GM12872 (cell line): ENCODE results near the gene FAM117B.

ENCODE experiments used
- CTCF ChIP-seq: IDR thresholded peaks from 3 replicates; pipeline ENCODE4 v1.5.1; 2011; ENCODE audit warnings: low read depth, mild to moderate bottlenecking, low read length, moderate library complexity; ENCODE audit not compliant: insufficient read depth

FAM117B gene

GRCh38 chr2:202764991-202765390 lies 130.2 kb downstream of the FAM117B start:
- no peak for TF ChIP-seq CTCF

GRCh38 chr2:202765436-202765835 lies 130.7 kb downstream of the FAM117B start:
- TF ChIP-seq CTCF, result no peak

GRCh38 chr2:202768273-202768672 lies 133.5 kb downstream of the FAM117B start:
- no peak for TF ChIP-seq CTCF

- no peak for TF ChIP-seq CTCF
Measured at GRCh38 chr2:202769201-202769600, 134.4 kb downstream of the FAM117B start.

- TF ChIP-seq CTCF, result no peak
Measured at GRCh38 chr2:202771336-202771735, 136.6 kb downstream of the FAM117B start.

- TF ChIP-seq CTCF, result no peak
Measured at GRCh38 chr2:202771741-202772460, 137.1 kb downstream of the FAM117B start.

GRCh38 chr2:202773301-202773973 lies 138.7 kb downstream of the FAM117B start:
- no peak for TF ChIP-seq CTCF
